Neural progenitor cell (in vitro differentiated cells): ENCODE results near the gene RTEL1.

Experiments
- EZH2 ChIP-seq: fragments of 200-600 bp; sonication (generic); IDR thresholded peaks from 2 replicates; pipeline ENCODE4 v1.6.1; 2017; ENCODE audit warnings: antibody characterized with exemption, mild to moderate bottlenecking, moderate library complexity
- TF ChIP-seq, protein P1 (sequence below): fragments of 200-600 bp; sonication (generic); IDR thresholded peaks from 2 replicates; pipeline ENCODE4 v1.5.1; 2017; ENCODE audit warnings: antibody characterized with exemption, mild to moderate bottlenecking

DNA sequence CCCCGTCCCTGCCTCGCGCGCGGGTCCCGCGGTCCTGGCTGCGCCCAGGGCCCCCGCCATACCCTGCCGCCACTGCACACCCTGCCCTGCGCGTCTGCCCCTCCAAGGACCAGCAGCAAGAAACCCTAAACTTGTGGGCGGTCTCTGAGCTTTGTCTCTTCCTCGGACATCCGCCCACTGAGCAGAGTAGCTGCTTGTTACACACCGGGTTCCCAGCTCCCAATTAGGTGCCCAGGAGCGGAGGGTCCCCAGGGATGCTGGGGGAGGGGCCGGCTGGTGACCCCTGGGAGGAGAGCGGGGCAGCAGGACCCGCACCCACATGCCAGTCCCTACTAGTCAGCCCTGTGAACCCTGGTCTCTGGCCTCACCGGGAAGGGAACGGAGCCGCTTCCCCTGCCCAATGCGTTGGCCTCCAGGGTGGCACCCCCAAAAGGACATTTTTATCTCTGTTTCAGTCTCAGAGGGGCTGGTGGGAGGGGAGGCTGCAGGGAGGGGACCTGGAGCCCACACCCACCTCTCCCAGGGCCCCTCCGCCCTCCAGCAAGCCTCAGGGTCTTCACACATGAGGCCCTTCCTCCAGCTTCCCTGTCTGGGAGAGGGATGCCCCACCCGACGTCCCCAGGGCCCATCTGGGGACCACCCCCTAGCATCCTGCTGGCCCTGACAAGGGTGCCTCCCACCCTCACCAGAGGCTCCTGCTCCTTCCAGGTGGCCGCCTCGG lies 15.4 kb upstream of the RTEL1 start:
- TF ChIP-seq, protein P1, sequence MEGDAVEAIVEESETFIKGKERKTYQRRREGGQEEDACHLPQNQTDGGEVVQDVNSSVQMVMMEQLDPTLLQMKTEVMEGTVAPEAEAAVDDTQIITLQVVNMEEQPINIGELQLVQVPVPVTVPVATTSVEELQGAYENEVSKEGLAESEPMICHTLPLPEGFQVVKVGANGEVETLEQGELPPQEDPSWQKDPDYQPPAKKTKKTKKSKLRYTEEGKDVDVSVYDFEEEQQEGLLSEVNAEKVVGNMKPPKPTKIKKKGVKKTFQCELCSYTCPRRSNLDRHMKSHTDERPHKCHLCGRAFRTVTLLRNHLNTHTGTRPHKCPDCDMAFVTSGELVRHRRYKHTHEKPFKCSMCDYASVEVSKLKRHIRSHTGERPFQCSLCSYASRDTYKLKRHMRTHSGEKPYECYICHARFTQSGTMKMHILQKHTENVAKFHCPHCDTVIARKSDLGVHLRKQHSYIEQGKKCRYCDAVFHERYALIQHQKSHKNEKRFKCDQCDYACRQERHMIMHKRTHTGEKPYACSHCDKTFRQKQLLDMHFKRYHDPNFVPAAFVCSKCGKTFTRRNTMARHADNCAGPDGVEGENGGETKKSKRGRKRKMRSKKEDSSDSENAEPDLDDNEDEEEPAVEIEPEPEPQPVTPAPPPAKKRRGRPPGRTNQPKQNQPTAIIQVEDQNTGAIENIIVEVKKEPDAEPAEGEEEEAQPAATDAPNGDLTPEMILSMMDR = no peak
- TF ChIP-seq EZH2 = no peak
